ENCODE measurements around the gene HPS4. TPM values are rescaled to one million over a fixed set of nuclear protein-coding genes. Genes with fewer than 3 reads are reported as not detected.

The HPS4 gene
- total RNA-seq, 1 donor from 2014 or later, result 29.5 TPM

- FAIRE-seq (no peak), DNase-seq (ENCODE audit: low read depth) (no peak)
- H3K36me3 ChIP-seq (ENCODE audit: control insufficient read depth, insufficient read depth, low read length), result peaks cover 38% of the 10 kb centered on the region
- TF ChIP-seq CTCF (IDR thresholded peaks at IDR 0.05; ENCODE audit: insufficient read depth, low read length, severe bottlenecking), result no peak
- H3K4me3 ChIP-seq (ENCODE audit: low read depth, low read length), result no peak overlapping the region
- no peaks in the 10 kb centered on the region for H3K27me3 ChIP-seq (ENCODE audit: control insufficient read depth, insufficient read depth, low read length)
These were observed 20.2 kb upstream of the HPS4 start for GRCh38 chr22:26503758-26504157.

- DNase-seq (ENCODE audit: low read depth), result peak; percentile 36
These were observed 19.3 kb upstream of the HPS4 start for GRCh38 chr22:26502688-26503561.

DNA sequence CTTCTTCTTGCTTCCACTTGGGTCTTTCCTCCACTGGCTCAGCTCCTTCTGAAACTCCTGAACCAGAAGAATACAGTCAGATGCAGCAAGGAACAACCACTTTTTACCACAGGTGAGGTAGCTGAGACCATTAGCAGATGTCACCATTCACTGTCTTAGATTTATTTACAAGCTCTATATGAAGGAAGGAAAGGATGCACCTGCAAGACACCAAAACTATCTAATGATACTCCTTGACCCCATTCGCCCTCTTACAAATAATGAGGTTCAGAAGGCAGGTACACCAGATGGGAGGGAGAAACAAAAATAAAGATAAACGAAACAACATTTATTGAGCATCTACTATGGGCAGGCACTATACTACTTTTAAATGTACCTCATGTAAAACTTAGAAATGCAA lies 18.4 kb upstream of the HPS4 start:
- H3K36me3 ChIP-seq (ENCODE audit: control insufficient read depth, insufficient read depth, low read length), result peaks cover 36% of the 10 kb centered on the region
- DNase-seq (ENCODE audit: low read depth) (no peak), FAIRE-seq (no peak)
- no peak overlapping the region for H3K4me3 ChIP-seq (ENCODE audit: low read depth, low read length)
- H3K27me3 ChIP-seq (ENCODE audit: control insufficient read depth, insufficient read depth, low read length), result no peaks in the 10 kb centered on the region
- TF ChIP-seq CTCF (IDR thresholded peaks at IDR 0.05; ENCODE audit: insufficient read depth, low read length, severe bottlenecking), result no peak

More at GRCh38 chr22:26502688-26503561, 19.3 kb upstream of the HPS4 start:
- TF ChIP-seq CTCF (IDR thresholded peaks at IDR 0.05; ENCODE audit: insufficient read depth, low read length, severe bottlenecking), result peak; percentile 68
- no peak for FAIRE-seq
- Histone ChIP-seq H3K27me3 (ENCODE audit: control insufficient read depth, insufficient read depth, low read length) (no peaks in the 10 kb centered on the region), H3K4me3 (ENCODE audit: low read depth, low read length) (no peak overlapping the region), H3K36me3 (ENCODE audit: control insufficient read depth, insufficient read depth, low read length) (peaks cover 38% of the 10 kb centered on the region)

GRCh38 chr22:26499188-26499703 lies 15.7 kb upstream of the HPS4 start:
- no peak for FAIRE-seq

DNA sequence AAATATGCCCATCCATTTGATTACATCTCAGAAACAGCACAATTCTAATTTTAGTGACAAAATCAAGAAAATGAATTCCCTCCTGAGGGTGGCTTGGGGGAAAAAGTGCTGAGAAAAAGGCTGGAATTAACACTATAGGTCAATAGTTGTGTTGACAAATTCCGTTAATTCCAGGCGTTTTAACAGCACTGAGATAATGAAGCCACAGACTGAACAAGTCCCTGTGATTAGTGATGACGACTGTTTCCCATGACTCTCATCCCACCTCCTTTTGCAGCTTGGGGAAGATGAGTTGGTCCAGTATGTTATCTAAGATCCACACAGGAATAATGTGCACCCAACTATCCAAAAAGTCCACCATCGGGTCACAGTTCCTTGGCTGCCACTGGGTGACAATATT lies 12.9 kb upstream of the HPS4 start:
- DNase-seq (ENCODE audit: low read depth) (no peak), FAIRE-seq (no peak)
- Histone ChIP-seq H3K36me3 (ENCODE audit: control insufficient read depth, insufficient read depth, low read length) (peaks cover 29% of the 10 kb centered on the region), H3K27me3 (ENCODE audit: control insufficient read depth, insufficient read depth, low read length) (no peaks in the 10 kb centered on the region), H3K4me3 (ENCODE audit: low read depth, low read length) (no peak overlapping the region)
- TF ChIP-seq CTCF (IDR thresholded peaks at IDR 0.05; ENCODE audit: insufficient read depth, low read length, severe bottlenecking), result no peak

More at GRCh38 chr22:26499188-26499703, 15.7 kb upstream of the HPS4 start:
- no peak overlapping the region for H3K4me3 ChIP-seq (ENCODE audit: low read depth, low read length)
- DNase-seq (ENCODE audit: low read depth), result no peak
- peaks cover 33% of the 10 kb centered on the region for H3K36me3 ChIP-seq (ENCODE audit: control insufficient read depth, insufficient read depth, low read length)
- no peaks in the 10 kb centered on the region for H3K27me3 ChIP-seq (ENCODE audit: control insufficient read depth, insufficient read depth, low read length)
- TF ChIP-seq CTCF (IDR thresholded peaks at IDR 0.05; ENCODE audit: insufficient read depth, low read length, severe bottlenecking), result no peak

Data from bronchial epithelial cell (primary cell).